A172 (cell line): ENCODE data around the gene PAEP. TPM values are rescaled to one million over a fixed set of nuclear protein-coding genes. Genes with fewer than 3 reads are reported as not detected.

Source experiments
- DNase-seq: peaks from one replicate; pipeline ENCODE4 v3.0.0-alpha.2; 2015; ENCODE audit warnings: low spot score
- total RNA-seq: library from RNA; depleted of rRNA; stranded (reverse); fragments of >200 nt; shearing (Covaris generic); gene quantifications from 2 replicates; pipeline ENCODE4 v1.2.3, GENCODE V29; 2014

PAEP gene
- total RNA-seq, 1 experiment from 2014 or later = not detected

GRCh38 chr9:135577256-135577655 lies 15.7 kb downstream of the PAEP start:
- DNase-seq = no peak

GRCh38 chr9:135579356-135579755 lies 17.8 kb downstream of the PAEP start:
- no peak for DNase-seq

- no peak for DNase-seq
Observed at GRCh38 chr9:135579889-135580660, 18.5 kb downstream of the PAEP start.

GRCh38 chr9:135580664-135581380 lies 19.3 kb downstream of the PAEP start:
- DNase-seq = no peak

GRCh38 chr9:135581636-135582426 lies 20.3 kb downstream of the PAEP start:
- no peak for DNase-seq

- no peak for DNase-seq
Observed at GRCh38 chr9:135582541-135582940, 21.0 kb downstream of the PAEP start.

GRCh38 chr9:135582966-135583687 lies 21.6 kb downstream of the PAEP start:
- peak; percentile 89 for DNase-seq

GRCh38 chr9:135583688-135584011 lies 22.1 kb downstream of the PAEP start:
- no peak for DNase-seq

- no peak for DNase-seq
Observed at GRCh38 chr9:135584371-135584770, 22.8 kb downstream of the PAEP start.

GRCh38 chr9:135584934-135585333 lies 23.4 kb downstream of the PAEP start:
- DNase-seq = peak; percentile 80

GRCh38 chr9:135586601-135587109 lies 25.1 kb downstream of the PAEP start:
- no peak for DNase-seq

- DNase-seq = peak; percentile 79
Observed at GRCh38 chr9:135587658-135588057, 26.1 kb downstream of the PAEP start.

GRCh38 chr9:135588371-135588770 lies 26.8 kb downstream of the PAEP start:
- DNase-seq = no peak

- DNase-seq = no peak
Observed at GRCh38 chr9:135588886-135589595, 27.5 kb downstream of the PAEP start.

GRCh38 chr9:135589596-135590485 lies 28.3 kb downstream of the PAEP start:
- DNase-seq = no peak

- DNase-seq = no peak
Observed at GRCh38 chr9:135590486-135591079, 29.0 kb downstream of the PAEP start.

GRCh38 chr9:135591506-135592330 lies 30.2 kb downstream of the PAEP start:
- DNase-seq = no peak

GRCh38 chr9:135592331-135592590 lies 30.7 kb downstream of the PAEP start:
- DNase-seq = no peak

- no peak for DNase-seq
Observed at GRCh38 chr9:135592625-135593024, 31.1 kb downstream of the PAEP start.
